LNCAP (cell line): ENCODE data around the gene PSMC6.

Source experiments
- TF ChIP-seq, protein P1 (sequence below): fragments of 450-650 bp; IDR thresholded peaks from 2 replicates; pipeline ENCODE4 v1.5.1; 2017; ENCODE audit warnings: mild to moderate bottlenecking

Gene PSMC6

DNA sequence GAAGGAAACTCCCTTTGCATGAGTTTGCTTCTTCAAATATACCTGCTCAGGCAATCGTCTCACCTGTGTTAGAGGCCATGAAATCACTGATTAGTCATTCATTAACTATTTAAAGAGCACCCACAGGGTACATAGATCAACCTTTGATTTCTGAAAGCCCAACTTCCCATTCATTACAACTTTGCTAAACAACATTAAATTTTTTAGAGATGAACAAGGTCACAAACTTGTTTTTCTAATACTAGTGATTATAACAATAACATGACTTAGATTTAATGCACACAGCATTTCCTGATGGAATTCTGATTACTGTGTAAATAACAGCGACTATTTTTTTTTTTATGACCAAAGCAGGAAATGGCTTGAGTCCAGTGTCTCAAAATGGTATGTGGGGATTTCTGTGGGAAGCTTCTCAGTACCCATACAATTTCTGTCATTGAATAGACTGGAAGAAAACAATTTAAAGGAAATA lies 6.3 kb upstream of the PSMC6 start:
- TF ChIP-seq, protein P1, sequence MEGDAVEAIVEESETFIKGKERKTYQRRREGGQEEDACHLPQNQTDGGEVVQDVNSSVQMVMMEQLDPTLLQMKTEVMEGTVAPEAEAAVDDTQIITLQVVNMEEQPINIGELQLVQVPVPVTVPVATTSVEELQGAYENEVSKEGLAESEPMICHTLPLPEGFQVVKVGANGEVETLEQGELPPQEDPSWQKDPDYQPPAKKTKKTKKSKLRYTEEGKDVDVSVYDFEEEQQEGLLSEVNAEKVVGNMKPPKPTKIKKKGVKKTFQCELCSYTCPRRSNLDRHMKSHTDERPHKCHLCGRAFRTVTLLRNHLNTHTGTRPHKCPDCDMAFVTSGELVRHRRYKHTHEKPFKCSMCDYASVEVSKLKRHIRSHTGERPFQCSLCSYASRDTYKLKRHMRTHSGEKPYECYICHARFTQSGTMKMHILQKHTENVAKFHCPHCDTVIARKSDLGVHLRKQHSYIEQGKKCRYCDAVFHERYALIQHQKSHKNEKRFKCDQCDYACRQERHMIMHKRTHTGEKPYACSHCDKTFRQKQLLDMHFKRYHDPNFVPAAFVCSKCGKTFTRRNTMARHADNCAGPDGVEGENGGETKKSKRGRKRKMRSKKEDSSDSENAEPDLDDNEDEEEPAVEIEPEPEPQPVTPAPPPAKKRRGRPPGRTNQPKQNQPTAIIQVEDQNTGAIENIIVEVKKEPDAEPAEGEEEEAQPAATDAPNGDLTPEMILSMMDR = no peak

DNA sequence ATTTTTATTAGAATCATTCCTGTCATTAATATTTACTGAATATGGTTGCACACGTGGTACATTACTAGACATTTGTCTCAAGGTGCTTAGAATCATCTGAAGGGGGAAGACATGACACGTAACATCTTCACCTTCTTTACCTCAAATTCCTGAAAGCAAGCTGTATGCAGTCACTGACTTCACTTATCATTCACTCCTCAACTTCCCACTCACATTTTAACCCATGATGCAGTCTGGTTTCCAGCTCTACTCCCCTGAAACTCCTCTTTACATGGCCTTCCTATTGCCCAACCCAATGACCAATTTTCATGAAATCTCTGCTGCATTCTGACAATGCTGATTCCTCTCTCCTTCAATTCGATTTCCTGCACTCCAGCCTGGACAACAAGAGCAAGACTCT lies 5.8 kb upstream of the PSMC6 start:
- TF ChIP-seq, protein P1 = no peak

DNA sequence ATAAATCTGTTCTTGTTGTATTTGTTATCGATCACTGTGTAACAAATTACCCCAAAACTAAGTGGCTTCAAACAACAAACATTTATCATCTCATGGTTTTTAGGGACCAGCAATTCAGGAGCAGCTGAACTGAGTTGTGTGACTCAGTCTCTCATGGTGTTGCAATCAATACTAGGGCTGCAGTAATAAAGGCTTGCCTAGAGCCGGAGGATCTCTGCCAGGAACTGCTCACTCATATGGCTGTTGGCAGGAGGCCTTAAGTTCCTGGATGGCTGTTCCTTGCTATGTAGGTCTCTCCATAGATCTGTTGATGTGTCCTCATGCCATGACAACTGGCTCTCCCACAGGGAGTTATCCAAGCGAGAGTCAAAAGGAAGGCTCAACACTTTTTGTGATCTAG lies 3.8 kb upstream of the PSMC6 start:
- TF ChIP-seq, protein P1 = no peak

DNA sequence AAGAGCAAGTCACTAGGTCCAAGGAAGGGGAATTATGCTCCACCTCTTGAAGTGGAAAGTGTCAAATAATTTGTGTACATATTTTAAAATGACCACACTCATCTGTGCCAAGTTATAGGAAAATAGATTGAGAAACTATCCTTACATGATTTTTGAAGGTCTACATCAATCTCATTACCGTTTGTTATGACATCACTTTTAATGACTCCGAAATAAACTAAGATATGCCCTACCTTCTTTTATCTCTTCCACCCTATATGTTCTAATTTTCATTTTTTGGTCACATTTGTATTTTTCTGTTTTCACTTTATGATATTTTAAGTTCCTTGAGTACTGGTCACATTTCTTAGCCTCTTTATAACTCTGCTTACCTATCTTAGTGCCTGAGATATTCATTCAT lies 3.3 kb upstream of the PSMC6 start:
- TF ChIP-seq, protein P1 = no peak

DNA sequence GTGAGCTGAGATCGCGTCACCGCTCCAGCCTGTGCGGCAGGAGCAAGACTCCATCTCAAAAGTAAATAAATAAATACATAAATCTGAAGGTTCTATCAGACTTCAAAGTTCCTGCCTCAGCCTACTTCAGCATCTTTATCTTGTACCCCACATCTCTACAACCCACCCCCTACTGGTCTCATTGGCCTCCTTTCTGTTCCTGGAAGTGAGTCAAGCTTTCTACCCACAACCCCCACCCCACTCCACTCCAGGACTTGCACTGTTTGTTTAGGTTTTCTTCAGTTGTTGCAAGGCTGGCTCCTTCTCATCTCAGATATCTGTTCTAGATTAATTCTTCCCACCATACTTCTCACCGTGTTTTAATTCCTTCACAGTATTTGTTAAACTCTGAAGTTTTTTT lies 714 bp upstream of the PSMC6 start:
- TF ChIP-seq, protein P1 = no peak

DNA sequence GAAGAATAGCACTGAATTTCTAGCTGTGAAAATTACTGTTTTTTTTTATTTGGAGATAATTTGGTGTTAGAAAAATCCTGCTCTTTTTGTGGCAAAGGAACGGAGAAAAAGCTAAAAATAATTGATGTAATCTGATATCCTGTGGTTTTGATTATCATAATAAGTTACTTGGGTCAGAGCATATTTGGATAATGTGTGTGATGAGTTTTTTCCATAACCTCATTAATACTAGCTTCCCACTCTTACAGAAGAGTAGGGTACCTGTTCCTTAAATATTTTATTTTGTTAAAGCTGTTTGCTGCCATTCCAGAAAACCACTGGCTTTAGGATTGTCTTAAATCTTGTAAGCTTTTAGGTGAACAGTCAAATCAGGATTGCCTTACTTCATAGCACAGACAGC lies 4.7 kb downstream of the PSMC6 start:
- TF ChIP-seq, protein P1 = no peak

DNA sequence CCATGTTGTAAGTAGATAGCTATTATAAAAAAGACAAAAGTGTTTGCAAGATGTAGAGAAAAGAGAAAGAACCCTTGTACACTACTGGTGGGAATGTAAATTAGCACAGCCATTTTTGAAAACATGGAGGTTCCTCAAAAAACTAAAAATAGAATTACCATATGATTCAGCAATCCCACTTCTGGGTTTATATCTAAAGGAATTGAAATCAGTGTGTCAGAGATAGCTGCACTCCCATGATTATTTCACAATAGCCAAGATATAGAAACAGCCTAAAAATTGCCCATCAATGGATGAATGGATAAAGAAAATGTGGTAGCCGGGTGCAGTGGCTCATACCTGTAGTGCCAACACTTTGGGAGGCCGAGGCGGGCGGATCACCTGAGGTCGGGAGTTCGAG lies 9.2 kb downstream of the PSMC6 start:
- TF ChIP-seq, protein P1 = no peak
